Measurements from ENCODE around the gene FGF3. TPM values are rescaled to one million over a fixed set of nuclear protein-coding genes. Genes with fewer than 3 reads are reported as not detected.
A peak's percentile ranks its signal among the peaks of the same experiment; 100 is the strongest.

Gene FGF3
- total and polyA plus RNA-seq, 2 donors from 2014 or later, result not detected

DNA sequence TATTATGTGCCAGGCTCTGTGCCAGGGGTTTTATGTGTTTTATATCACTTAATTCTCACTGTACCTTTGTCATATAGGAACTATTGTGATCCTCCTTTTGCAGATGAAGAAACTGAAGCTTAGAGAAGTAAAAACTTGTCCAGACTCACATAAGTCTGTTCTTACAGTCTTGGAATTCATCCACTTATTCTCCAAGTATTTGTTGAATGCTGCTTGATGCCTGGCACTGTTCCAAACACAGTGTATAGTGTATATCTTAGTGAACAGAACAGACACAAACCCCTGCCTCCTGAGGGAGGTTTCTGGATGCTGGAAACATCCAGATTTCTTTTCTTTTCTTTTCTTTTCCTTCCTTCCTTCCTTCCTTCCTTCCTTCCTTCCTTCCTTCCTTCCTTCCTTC lies 29.0 kb upstream of the FGF3 start:
- Histone ChIP-seq H3K4me1 (ENCODE audit: control insufficient read depth in 2 of 3, insufficient read depth in 2 of 3, low read depth in 1 of 3, low read length in 3 of 3) (no peaks in the 10 kb centered on the region), H3K27ac (ENCODE audit: low read depth in 2 of 2, low read length in 2 of 2) (no peak overlapping the region), H3K9ac (ENCODE audit: low read length in 3 of 3) (no peak overlapping the region), H3K4me3 (ENCODE audit: low read length in 3 of 3) (no peak overlapping the region), H3K9me3 (ENCODE audit: control insufficient read depth in 2 of 3, insufficient read depth in 1 of 3, low read length in 3 of 3) (peaks cover 0 to 2% (median 0%) of the 10 kb centered on the region in 3 donors), H3K27me3 (ENCODE audit: control insufficient read depth, insufficient read depth, low read length) (no peaks in the 10 kb centered on the region), H3K36me3 (ENCODE audit: control insufficient read depth in 2 of 3, insufficient read depth in 3 of 3, low read length in 3 of 3) (no peaks in the 10 kb centered on the region)
- FAIRE-seq (no peak), DNase-seq (peak in 2 of 5 donors; percentile 44 to 90)
- intact Hi-C loops (cut with DNase I), result no loop called here
- TF ChIP-seq, protein P1, sequence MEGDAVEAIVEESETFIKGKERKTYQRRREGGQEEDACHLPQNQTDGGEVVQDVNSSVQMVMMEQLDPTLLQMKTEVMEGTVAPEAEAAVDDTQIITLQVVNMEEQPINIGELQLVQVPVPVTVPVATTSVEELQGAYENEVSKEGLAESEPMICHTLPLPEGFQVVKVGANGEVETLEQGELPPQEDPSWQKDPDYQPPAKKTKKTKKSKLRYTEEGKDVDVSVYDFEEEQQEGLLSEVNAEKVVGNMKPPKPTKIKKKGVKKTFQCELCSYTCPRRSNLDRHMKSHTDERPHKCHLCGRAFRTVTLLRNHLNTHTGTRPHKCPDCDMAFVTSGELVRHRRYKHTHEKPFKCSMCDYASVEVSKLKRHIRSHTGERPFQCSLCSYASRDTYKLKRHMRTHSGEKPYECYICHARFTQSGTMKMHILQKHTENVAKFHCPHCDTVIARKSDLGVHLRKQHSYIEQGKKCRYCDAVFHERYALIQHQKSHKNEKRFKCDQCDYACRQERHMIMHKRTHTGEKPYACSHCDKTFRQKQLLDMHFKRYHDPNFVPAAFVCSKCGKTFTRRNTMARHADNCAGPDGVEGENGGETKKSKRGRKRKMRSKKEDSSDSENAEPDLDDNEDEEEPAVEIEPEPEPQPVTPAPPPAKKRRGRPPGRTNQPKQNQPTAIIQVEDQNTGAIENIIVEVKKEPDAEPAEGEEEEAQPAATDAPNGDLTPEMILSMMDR (IDR thresholded peaks at IDR 0.05; ENCODE audit: borderline replicate concordance, extremely low read depth, insufficient read depth), result no peak

DNA sequence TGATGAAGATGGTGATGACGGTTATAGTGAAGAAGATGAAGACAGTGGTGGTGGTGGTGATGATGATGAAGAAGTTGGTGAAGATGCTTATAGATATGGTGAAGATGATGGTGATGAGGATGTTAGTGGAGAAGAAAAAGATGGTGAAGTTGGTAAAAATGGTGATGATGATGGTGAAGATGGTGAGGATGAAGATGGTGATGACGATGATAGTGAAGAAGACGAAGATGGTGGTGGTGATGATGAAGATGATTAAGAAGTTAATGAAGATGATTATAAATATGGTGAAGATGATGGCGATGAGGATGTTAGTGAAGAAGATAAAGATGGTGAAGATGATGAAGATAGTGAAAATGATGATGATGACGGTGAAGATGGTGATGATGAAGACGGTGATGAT lies 25.2 kb upstream of the FGF3 start:
- no peak for FAIRE-seq

DNA sequence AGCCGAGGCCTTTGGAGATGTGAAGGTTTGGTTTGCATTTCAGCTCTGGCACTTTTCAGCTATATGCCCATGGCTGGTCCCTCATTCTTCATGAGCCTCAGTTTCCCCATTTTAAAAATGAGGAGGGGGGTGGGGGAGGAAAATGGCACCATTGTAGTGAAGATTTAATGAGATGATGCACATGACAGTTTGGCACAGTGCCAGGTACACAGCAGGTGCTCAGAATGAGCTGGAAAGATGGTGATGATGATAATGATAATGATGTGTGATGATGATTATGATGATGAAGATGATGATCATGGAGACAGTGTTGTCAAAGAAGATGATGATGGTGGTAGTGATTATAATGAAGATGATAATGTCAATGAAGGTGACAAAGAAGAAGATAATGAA lies 24.3 kb upstream of the FGF3 start:
- Histone ChIP-seq H3K9me3 (ENCODE audit: control insufficient read depth in 2 of 3, insufficient read depth in 1 of 3, low read length in 3 of 3) (no peaks in the 10 kb centered on the region), H3K27me3 (ENCODE audit: control insufficient read depth, insufficient read depth, low read length) (no peaks in the 10 kb centered on the region), H3K4me1 (ENCODE audit: control insufficient read depth in 2 of 3, insufficient read depth in 2 of 3, low read depth in 1 of 3, low read length in 3 of 3) (no peaks in the 10 kb centered on the region), H3K27ac (ENCODE audit: low read depth in 2 of 2, low read length in 2 of 2) (no peak overlapping the region), H3K9ac (ENCODE audit: low read length in 3 of 3) (no peak overlapping the region), H3K36me3 (ENCODE audit: control insufficient read depth in 2 of 3, insufficient read depth in 3 of 3, low read length in 3 of 3) (no peaks in the 10 kb centered on the region), H3K4me3 (ENCODE audit: low read length in 3 of 3) (no peak overlapping the region)
- no peak for DNase-seq
- TF ChIP-seq, protein P1 (IDR thresholded peaks at IDR 0.05; ENCODE audit: borderline replicate concordance, extremely low read depth, insufficient read depth), result no peak
- no peak for FAIRE-seq
- intact Hi-C loops (cut with DNase I), result no loop called here

More for the DNA sequence above, 25.2 kb upstream of the FGF3 start:
- Histone ChIP-seq H3K9ac (ENCODE audit: low read length in 3 of 3) (no peak overlapping the region), H3K27ac (ENCODE audit: low read depth in 2 of 2, low read length in 2 of 2) (no peak overlapping the region), H3K4me1 (ENCODE audit: control insufficient read depth in 2 of 3, insufficient read depth in 2 of 3, low read depth in 1 of 3, low read length in 3 of 3) (no peaks in the 10 kb centered on the region), H3K9me3 (ENCODE audit: control insufficient read depth in 2 of 3, insufficient read depth in 1 of 3, low read length in 3 of 3) (no peaks in the 10 kb centered on the region), H3K27me3 (ENCODE audit: control insufficient read depth, insufficient read depth, low read length) (no peaks in the 10 kb centered on the region), H3K4me3 (ENCODE audit: low read length in 3 of 3) (no peak overlapping the region), H3K36me3 (ENCODE audit: control insufficient read depth in 2 of 3, insufficient read depth in 3 of 3, low read length in 3 of 3) (no peaks in the 10 kb centered on the region)
- TF ChIP-seq, protein P1 (IDR thresholded peaks at IDR 0.05; ENCODE audit: borderline replicate concordance, extremely low read depth, insufficient read depth), result no peak
- no peak for DNase-seq
- intact Hi-C loops (cut with DNase I), result no loop called here

Measured in kidney (tissue), 14 donors.